Mesendoderm (in vitro differentiated cells): ENCODE measurements around the gene SMYD3.
"Not testable (repeated sequence)": the region's sequence is repeated elsewhere in the genome, so short reads cannot be mapped to it uniquely, and the experiment has no call there.

Experiments used
- DNase-seq: peaks from one replicate; pipeline ENCODE4 v3.0.0; 2013
- H2AK5ac ChIP-seq: 2 replicates; pipeline ENCODE4 v1.6.1; 2013; ENCODE audit warnings: low read length, inconsistent platforms
- H2BK120ac ChIP-seq: 2 replicates; pipeline ENCODE4 v1.6.1; 2013; ENCODE audit warnings: low read depth, mild to moderate bottlenecking, low read length, moderate library complexity, mixed read lengths
- H2BK15ac ChIP-seq: replicated peaks from 2 replicates; pipeline ENCODE4 v1.6.1; 2013; ENCODE audit warnings: low read depth, mild to moderate bottlenecking, moderate library complexity
- H2BK5ac ChIP-seq: 2 replicates; pipeline ENCODE4 v1.6.1; 2013; ENCODE audit warnings: low read length, inconsistent platforms
- H3K18ac ChIP-seq: 2 replicates; pipeline ENCODE4 v1.6.1; 2013; ENCODE audit warnings: mild to moderate bottlenecking, low read length, mixed read lengths
- H3K23ac ChIP-seq: one replicate; pipeline ENCODE4 v1.6.1; 2013; ENCODE audit warnings: low read length
- H3K27ac ChIP-seq: 2 replicates; pipeline ENCODE4 v1.5.1; 2013; ENCODE audit warnings: low read depth, mild to moderate bottlenecking, inconsistent platforms, low read length, moderate library complexity
- H3K27me3 ChIP-seq: 2 replicates; pipeline ENCODE4 v1.6.1; 2013; ENCODE audit warnings: low read length, control low read depth, mild to moderate bottlenecking, inconsistent platforms; ENCODE audit not compliant: insufficient read depth, poor library complexity
- H3K36me3 ChIP-seq: 2 replicates; pipeline ENCODE4 v1.6.1; 2013; ENCODE audit warnings: low read length, inconsistent platforms; ENCODE audit not compliant: control insufficient read depth, insufficient read depth
- H3K4ac ChIP-seq: one replicate; pipeline ENCODE4 v1.6.1; 2013; ENCODE audit warnings: low read depth, mild to moderate bottlenecking, low read length, moderate library complexity
- H3K4me1 ChIP-seq: 2 replicates; pipeline ENCODE4 v1.6.1; 2013; ENCODE audit warnings: low read depth, low read length, inconsistent platforms; ENCODE audit not compliant: control insufficient read depth
- H3K4me2 ChIP-seq: 2 replicates; pipeline ENCODE4 v1.6.1; 2013; ENCODE audit warnings: low read length
- H3K4me3 ChIP-seq: 2 replicates; pipeline ENCODE4 v1.5.1; 2013; ENCODE audit warnings: mild to moderate bottlenecking, low read length
- H3K56ac ChIP-seq: one replicate; pipeline ENCODE4 v1.6.1; 2013; ENCODE audit warnings: low read length
- H3K79me1 ChIP-seq: 2 replicates; pipeline ENCODE4 v1.6.1; 2013; ENCODE audit warnings: low read length, inconsistent platforms
- H3K79me2 ChIP-seq: 2 replicates; pipeline ENCODE4 v1.6.1; 2013; ENCODE audit warnings: mild to moderate bottlenecking, low read length; ENCODE audit not compliant: control insufficient read depth, insufficient read depth
- H3K9ac ChIP-seq: 2 replicates; pipeline ENCODE4 v1.6.1; 2013; ENCODE audit warnings: low read length, inconsistent platforms
- H4K5ac ChIP-seq: one replicate; pipeline ENCODE4 v1.6.1; 2013; ENCODE audit warnings: low read length
- H4K8ac ChIP-seq: one replicate; pipeline ENCODE4 v1.6.1; 2013; ENCODE audit warnings: low read depth, mild to moderate bottlenecking, control low read depth, low read length, moderate library complexity
- WGBS: extraction: QIAGEN DNeasy Blood & Tissue Kit; methylation state at CpG from one replicate; pipeline ENCODE4 v1.1.7; 2013; ENCODE audit warnings: low lambda C conversion rate, missing lambda C conversion rate; ENCODE audit not compliant: insufficient coverage; ENCODE audit errors: extremely low coverage; 5-methylcytosine and 5-hydroxymethylcytosine counted together

The SMYD3 gene

GRCh38 chr1:245718123-245718522, 789.0 kb downstream of the SMYD3 start:
- no peak overlapping the region for H3K27ac ChIP-seq
- H3K4me2 ChIP-seq: no peak overlapping the region
- H4K8ac ChIP-seq: no peak overlapping the region
- no CpG with 5 or more reads among the region's 3 CpGs for WGBS
- no peak overlapping the region for H3K4ac ChIP-seq
- H3K4me1 ChIP-seq: no peaks in the 10 kb centered on the region
- no peak for DNase-seq
- H3K23ac ChIP-seq: no peak overlapping the region
- no peaks in the 10 kb centered on the region for H3K79me2 ChIP-seq
- H3K36me3 ChIP-seq: no peaks in the 10 kb centered on the region
- no peak overlapping the region for H4K5ac ChIP-seq
- no peak overlapping the region for H2BK5ac ChIP-seq
- H3K18ac ChIP-seq: no peak overlapping the region
- no peak overlapping the region for H2BK120ac ChIP-seq
- no peaks in the 10 kb centered on the region for H3K27me3 ChIP-seq
- H2AK5ac ChIP-seq: no peak overlapping the region
- H3K79me1 ChIP-seq: no peaks in the 10 kb centered on the region
- no peak overlapping the region for H3K9ac ChIP-seq
- no peak overlapping the region for H3K4me3 ChIP-seq
- H3K56ac ChIP-seq: no peak overlapping the region
- no peak overlapping the region for H2BK15ac ChIP-seq

DNA sequence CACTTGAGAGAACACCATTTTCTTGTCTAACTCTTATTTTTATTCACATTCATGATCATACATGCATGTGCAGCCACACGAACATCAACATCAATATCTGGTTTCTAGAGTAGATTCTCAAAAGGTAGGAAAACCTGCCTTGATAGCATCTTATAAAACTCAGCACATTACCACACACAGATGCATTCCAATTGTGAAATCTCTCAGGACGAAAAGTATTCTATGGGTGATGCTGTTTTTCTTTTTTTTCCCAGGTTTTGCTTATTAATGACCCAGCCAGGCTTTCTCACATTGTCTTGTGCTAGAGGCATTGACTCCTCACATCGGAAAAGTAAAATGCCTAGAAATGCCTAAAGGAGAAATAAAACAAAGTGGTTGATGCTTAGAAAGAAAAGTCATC, 789.5 kb downstream of the SMYD3 start:
- Histone ChIP-seq H3K56ac (no peak overlapping the region), H2BK120ac (no peak overlapping the region), H3K4me2 (no peak overlapping the region), H2AK5ac (no peak overlapping the region), H3K27ac (no peak overlapping the region), H3K4me3 (no peak overlapping the region), H3K27me3 (no peaks in the 10 kb centered on the region), H3K4me1 (no peaks in the 10 kb centered on the region), H4K5ac (no peak overlapping the region), H3K79me2 (no peaks in the 10 kb centered on the region), H3K9ac (no peak overlapping the region), H2BK15ac (no peak overlapping the region), H3K18ac (no peak overlapping the region), H4K8ac (no peak overlapping the region), H3K23ac (no peak overlapping the region), H3K79me1 (no peaks in the 10 kb centered on the region), H3K4ac (no peak overlapping the region), H3K36me3 (no peaks in the 10 kb centered on the region), H2BK5ac (no peak overlapping the region)
- DNase-seq: no peak
- WGBS: no CpG with 5 or more reads among the region's 3 CpGs

- Histone ChIP-seq H2BK5ac (no peak overlapping the region), H3K79me2 (no peaks in the 10 kb centered on the region), H3K4me2 (no peak overlapping the region), H3K56ac (no peak overlapping the region), H3K4me1 (no peaks in the 10 kb centered on the region), H3K79me1 (no peaks in the 10 kb centered on the region), H3K4me3 (no peak overlapping the region), H3K23ac (no peak overlapping the region), H3K4ac (no peak overlapping the region), H2BK15ac (no peak overlapping the region), H4K8ac (no peak overlapping the region), H2BK120ac (no peak overlapping the region), H3K27ac (no peak overlapping the region), H4K5ac (no peak overlapping the region), H3K18ac (no peak overlapping the region), H3K27me3 (no peaks in the 10 kb centered on the region), H3K9ac (no peak overlapping the region), H3K36me3 (no peaks in the 10 kb centered on the region), H2AK5ac (no peak overlapping the region)
- WGBS: no CpG with 5 or more reads among the region's 3 CpGs
- no peak for DNase-seq
Measured at GRCh38 chr1:245716561-245716960, 790.5 kb downstream of the SMYD3 start.

DNA sequence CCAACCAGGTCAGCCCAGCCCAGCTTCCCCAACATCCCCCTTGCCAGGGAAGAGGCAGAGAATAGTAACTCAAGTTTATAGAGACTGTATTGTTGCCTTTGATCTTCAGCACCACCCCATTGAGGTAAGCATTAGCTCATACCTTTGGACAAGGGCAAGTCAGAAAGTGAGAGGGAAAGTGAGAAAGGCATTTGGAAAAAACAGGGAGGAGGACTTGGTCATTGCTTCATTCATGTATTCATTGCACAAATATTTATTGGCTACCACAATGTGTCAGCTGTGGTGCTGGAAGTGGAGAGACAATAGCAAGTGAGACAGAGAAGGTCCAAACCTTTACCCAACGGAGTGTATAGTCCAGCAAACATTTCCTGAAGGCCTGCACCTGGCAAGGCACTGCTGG, 791.1 kb downstream of the SMYD3 start:
- Histone ChIP-seq H2AK5ac (no peak overlapping the region), H2BK5ac (no peak overlapping the region), H2BK15ac (no peak overlapping the region), H3K27ac (no peak overlapping the region), H3K27me3 (no peaks in the 10 kb centered on the region), H3K4me1 (no peaks in the 10 kb centered on the region), H3K18ac (no peak overlapping the region), H4K8ac (no peak overlapping the region), H3K9ac (no peak overlapping the region), H3K4ac (no peak overlapping the region), H3K36me3 (no peaks in the 10 kb centered on the region), H4K5ac (no peak overlapping the region), H3K79me1 (no peaks in the 10 kb centered on the region), H3K23ac (no peak overlapping the region), H2BK120ac (no peak overlapping the region), H3K4me2 (no peak overlapping the region), H3K79me2 (no peaks in the 10 kb centered on the region), H3K4me3 (no peak overlapping the region), H3K56ac (no peak overlapping the region)
- no peak for DNase-seq
- WGBS: no CpG with 5 or more reads among the region's 1 CpG

- no peaks in the 10 kb centered on the region for H3K79me1 ChIP-seq
- no peak for DNase-seq
Measured at GRCh38 chr1:245715291-245715701, 791.8 kb downstream of the SMYD3 start.

GRCh38 chr1:245714027-245714426, 793.1 kb downstream of the SMYD3 start:
- H3K9ac ChIP-seq, H3K18ac ChIP-seq, H3K23ac ChIP-seq, H3K56ac ChIP-seq, DNase-seq, H3K4me1 ChIP-seq, H4K8ac ChIP-seq, H3K4ac ChIP-seq, H2BK120ac ChIP-seq, H3K4me2 ChIP-seq, H3K27ac ChIP-seq, H4K5ac ChIP-seq, H3K79me2 ChIP-seq, H2BK5ac ChIP-seq, H3K27me3 ChIP-seq, H3K36me3 ChIP-seq, H3K4me3 ChIP-seq, H3K79me1 ChIP-seq, H2BK15ac ChIP-seq, H2AK5ac ChIP-seq: not testable (repeated sequence)
- no CpG with 5 or more reads among the region's 3 CpGs for WGBS

More at GRCh38 chr1:245715291-245715701, 791.8 kb downstream of the SMYD3 start:
- Histone ChIP-seq H3K23ac (no peak overlapping the region), H3K4me3 (no peak overlapping the region), H3K18ac (no peak overlapping the region), H3K4me2 (no peak overlapping the region), H3K9ac (no peak overlapping the region), H3K27ac (no peak overlapping the region), H2BK5ac (no peak overlapping the region), H3K79me2 (no peaks in the 10 kb centered on the region), H4K8ac (no peak overlapping the region), H3K27me3 (no peaks in the 10 kb centered on the region), H2BK15ac (no peak overlapping the region), H2AK5ac (no peak overlapping the region), H3K4me1 (no peaks in the 10 kb centered on the region), H3K4ac (no peak overlapping the region), H3K56ac (no peak overlapping the region), H4K5ac (no peak overlapping the region), H2BK120ac (no peak overlapping the region), H3K36me3 (no peaks in the 10 kb centered on the region)
- no CpG with 5 or more reads among the region's 9 CpGs for WGBS
